PC-9 (cell line): ENCODE data around the gene CEACAM21. TPM values are rescaled to one million over a fixed set of nuclear protein-coding genes. Genes with fewer than 3 reads are reported as not detected.

Experiments
- BruUV-seq: library from RNA; stranded (reverse); fragments of 400-500 nt; replicated peaks from 2 replicates; lab custom pipeline; 2021; lab: Mats Ljungman, UMichigan
- CTCF ChIA-PET: fragments of 300-600 bp; sonication (Branson Sonifier 250); formaldehyde crosslinking; loops from one replicate; lab custom pipeline; 2022; ENCODE audit warnings: antibody characterized with exemption; lab: Charles Lee
- POLR2A ChIA-PET: fragments of 300-600 bp; sonication (Branson Sonifier 250); formaldehyde crosslinking; loops from one replicate; lab custom pipeline; 2022; ENCODE audit warnings: antibody characterized with exemption; ENCODE audit not compliant: unreplicated experiment; lab: Charles Lee
- DNase-seq, 2 experiments: peaks; one replicate each; pipeline versions ENCODE4 v3.0.0 to v3.0.0-alpha.2; 2015 to 2022; ENCODE audit warnings: mixed read lengths in 1 of 2
- H2AFZ ChIP-seq: fragments of 200-600 bp; sonication (generic); 2 replicates; pipeline ENCODE4 v1.8.1; 2017; ENCODE audit warnings: antibody characterized with exemption
- H3F3A ChIP-seq: fragments of 200-600 bp; sonication (generic); 2 replicates; pipeline ENCODE4 v1.8.1; 2017; ENCODE audit warnings: antibody characterized with exemption, mild to moderate bottlenecking, low read depth; ENCODE audit not compliant: insufficient read depth
- H3K27ac ChIP-seq: fragments of 200-600 bp; sonication (generic); 2 replicates; pipeline ENCODE4 v1.6.1; 2016; ENCODE audit warnings: mixed run types
- H3K27me3 ChIP-seq: fragments of 200-600 bp; sonication (generic); 2 replicates; pipeline ENCODE4 v1.6.1; 2016; ENCODE audit warnings: low read depth, mixed run types; ENCODE audit not compliant: insufficient read depth
- H3K36me3 ChIP-seq: fragments of 200-600 bp; sonication (generic); 2 replicates; pipeline ENCODE4 v1.6.1; 2016; ENCODE audit warnings: low read depth, mixed run types
- H3K4me1 ChIP-seq: fragments of 200-600 bp; sonication (generic); replicated peaks from 2 replicates; pipeline ENCODE4 v1.6.1; 2016; ENCODE audit warnings: mixed run types; ENCODE audit not compliant: insufficient read depth
- H3K4me2 ChIP-seq: fragments of 200-600 bp; sonication (generic); 2 replicates; pipeline ENCODE4 v1.6.1; 2017; ENCODE audit warnings: mixed run types
- H3K4me3 ChIP-seq: fragments of 200-600 bp; sonication (generic); 2 replicates; pipeline ENCODE4 v1.6.1; 2016; ENCODE audit warnings: mixed run types
- H3K79me2 ChIP-seq: fragments of 200-600 bp; sonication (generic); 2 replicates; pipeline ENCODE4 v1.6.1; 2017; ENCODE audit warnings: low read depth, mixed run types
- H3K9me2 ChIP-seq: fragments of 200-600 bp; sonication (generic); 2 replicates; pipeline ENCODE4 v1.8.1; 2017; ENCODE audit warnings: mild to moderate bottlenecking; ENCODE audit not compliant: insufficient read depth
- H3K9me3 ChIP-seq: fragments of 200-600 bp; sonication (generic); 2 replicates; pipeline ENCODE4 v1.8.1; 2016; ENCODE audit warnings: low read depth; ENCODE audit not compliant: insufficient read depth
- H4K20me1 ChIP-seq: fragments of 200-600 bp; sonication (generic); 2 replicates; pipeline ENCODE4 v1.8.1; 2017; ENCODE audit not compliant: insufficient read depth
- EZH2 ChIP-seq: fragments of 200-600 bp; sonication (generic); IDR thresholded peaks from 2 replicates; pipeline ENCODE4 v1.8.0; 2017; ENCODE audit warnings: antibody characterized with exemption, low read depth
- intact Hi-C: fragments of 100-400 bp; cut with micrococcal nuclease; formaldehyde crosslinking; loops from one replicate; pipeline ENCODE4 v1.10.0; 2022; ENCODE audit not compliant: unreplicated experiment
- total RNA-seq: library from RNA; stranded (reverse); gene quantifications from 2 replicates; pipeline ENCODE4 v1.2.3, GENCODE V29; 2021
- TF ChIP-seq, protein P1 (sequence below): fragments of 200-600 bp; sonication (generic); conservative IDR thresholded peaks from 2 replicates; pipeline ENCODE4 v1.6.1; 2017; ENCODE audit warnings: mixed run types, antibody characterized with exemption, mild to moderate bottlenecking, moderate library complexity

The CEACAM21 gene
- total RNA-seq, 1 experiment from 2014 or later: not detected

DNA sequence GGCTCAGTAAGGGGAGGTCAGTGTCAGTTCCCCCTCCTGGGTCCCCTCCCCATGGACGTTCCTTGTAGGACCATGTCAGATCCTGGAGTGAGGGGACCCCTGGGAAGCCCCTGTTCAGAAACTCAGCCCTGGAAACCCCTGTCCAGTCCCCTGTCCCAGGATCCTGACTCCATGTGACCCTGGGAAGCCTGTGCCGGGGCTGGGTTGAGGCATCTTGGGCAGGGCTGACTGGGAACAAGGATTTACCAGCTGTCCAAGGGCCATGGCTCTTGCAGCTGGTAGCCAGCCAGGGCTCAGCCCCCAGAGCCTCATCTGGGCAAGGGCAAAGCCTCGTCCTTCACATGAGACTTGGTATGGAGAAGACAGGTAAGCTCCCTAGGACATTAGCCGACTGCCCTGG, 25.8 kb downstream of the CEACAM21 start:
- CTCF ChIA-PET: no interaction called here
- Histone ChIP-seq H3K27me3 (peaks cover 59% of the 10 kb centered on the region), H3K79me2 (no peaks in the 10 kb centered on the region), H2AFZ (no peak overlapping the region), H3K9me3 (no peaks in the 10 kb centered on the region), H3K36me3 (no peaks in the 10 kb centered on the region), H3F3A (no peaks in the 10 kb centered on the region), H3K4me3 (no peak overlapping the region), H3K4me1 (no peaks in the 10 kb centered on the region), H3K27ac (no peak overlapping the region), H3K4me2 (no peak overlapping the region), H4K20me1 (no peaks in the 10 kb centered on the region), H3K9me2 (no peaks in the 10 kb centered on the region)
- no peak for DNase-seq
- POLR2A ChIA-PET: no interaction called here
- intact Hi-C loops: no loop called here
- BruUV-seq: no TSS peak
- TF ChIP-seq EZH2: no peak
- TF ChIP-seq, protein P1, sequence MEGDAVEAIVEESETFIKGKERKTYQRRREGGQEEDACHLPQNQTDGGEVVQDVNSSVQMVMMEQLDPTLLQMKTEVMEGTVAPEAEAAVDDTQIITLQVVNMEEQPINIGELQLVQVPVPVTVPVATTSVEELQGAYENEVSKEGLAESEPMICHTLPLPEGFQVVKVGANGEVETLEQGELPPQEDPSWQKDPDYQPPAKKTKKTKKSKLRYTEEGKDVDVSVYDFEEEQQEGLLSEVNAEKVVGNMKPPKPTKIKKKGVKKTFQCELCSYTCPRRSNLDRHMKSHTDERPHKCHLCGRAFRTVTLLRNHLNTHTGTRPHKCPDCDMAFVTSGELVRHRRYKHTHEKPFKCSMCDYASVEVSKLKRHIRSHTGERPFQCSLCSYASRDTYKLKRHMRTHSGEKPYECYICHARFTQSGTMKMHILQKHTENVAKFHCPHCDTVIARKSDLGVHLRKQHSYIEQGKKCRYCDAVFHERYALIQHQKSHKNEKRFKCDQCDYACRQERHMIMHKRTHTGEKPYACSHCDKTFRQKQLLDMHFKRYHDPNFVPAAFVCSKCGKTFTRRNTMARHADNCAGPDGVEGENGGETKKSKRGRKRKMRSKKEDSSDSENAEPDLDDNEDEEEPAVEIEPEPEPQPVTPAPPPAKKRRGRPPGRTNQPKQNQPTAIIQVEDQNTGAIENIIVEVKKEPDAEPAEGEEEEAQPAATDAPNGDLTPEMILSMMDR: no peak

DNA sequence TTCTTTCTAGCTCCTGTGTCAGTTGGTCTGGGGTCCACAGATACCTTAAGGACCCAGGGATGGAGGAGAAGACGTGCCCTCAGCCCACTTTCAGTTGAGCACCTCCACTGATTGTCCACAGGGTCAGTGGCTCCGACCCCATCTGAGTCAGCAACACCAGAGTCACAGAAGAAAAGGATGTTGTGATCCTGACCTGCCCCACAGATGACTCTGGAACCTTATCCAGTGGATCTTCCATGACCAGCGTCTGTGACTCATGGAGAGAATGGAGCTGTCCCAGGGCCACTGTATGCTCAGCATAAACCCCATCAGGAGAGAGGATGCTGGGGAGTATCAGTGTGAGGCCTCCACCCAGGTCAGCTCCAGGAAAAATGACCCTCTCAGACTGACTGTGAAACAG, 28.9 kb downstream of the CEACAM21 start:
- no peak overlapping the region for H3K4me3 ChIP-seq
- ChIA-PET POLR2A (no interaction called here), CTCF (interaction anchor here (0.6 kb wide), 1 partner anchor 199 kb away, joined by 7 read pairs; no protein-coding TSS in a partner anchor)
- H3K36me3 ChIP-seq: no peaks in the 10 kb centered on the region
- intact Hi-C loops: no loop called here
- DNase-seq: no peak
- no peaks in the 10 kb centered on the region for H3K79me2 ChIP-seq
- no peaks in the 10 kb centered on the region for H4K20me1 ChIP-seq
- no TSS peak for BruUV-seq
- H3K27me3 ChIP-seq: peaks cover 84% of the 10 kb centered on the region
- no peaks in the 10 kb centered on the region for H3K9me2 ChIP-seq
- no peak overlapping the region for H3K27ac ChIP-seq
- H3K4me2 ChIP-seq: no peak overlapping the region
- TF ChIP-seq, protein P1: no peak
- TF ChIP-seq EZH2: no peak
- H3K9me3 ChIP-seq: no peaks in the 10 kb centered on the region
- H3K4me1 ChIP-seq: no peaks in the 10 kb centered on the region
- no peak overlapping the region for H2AFZ ChIP-seq
- H3F3A ChIP-seq: no peaks in the 10 kb centered on the region

DNA sequence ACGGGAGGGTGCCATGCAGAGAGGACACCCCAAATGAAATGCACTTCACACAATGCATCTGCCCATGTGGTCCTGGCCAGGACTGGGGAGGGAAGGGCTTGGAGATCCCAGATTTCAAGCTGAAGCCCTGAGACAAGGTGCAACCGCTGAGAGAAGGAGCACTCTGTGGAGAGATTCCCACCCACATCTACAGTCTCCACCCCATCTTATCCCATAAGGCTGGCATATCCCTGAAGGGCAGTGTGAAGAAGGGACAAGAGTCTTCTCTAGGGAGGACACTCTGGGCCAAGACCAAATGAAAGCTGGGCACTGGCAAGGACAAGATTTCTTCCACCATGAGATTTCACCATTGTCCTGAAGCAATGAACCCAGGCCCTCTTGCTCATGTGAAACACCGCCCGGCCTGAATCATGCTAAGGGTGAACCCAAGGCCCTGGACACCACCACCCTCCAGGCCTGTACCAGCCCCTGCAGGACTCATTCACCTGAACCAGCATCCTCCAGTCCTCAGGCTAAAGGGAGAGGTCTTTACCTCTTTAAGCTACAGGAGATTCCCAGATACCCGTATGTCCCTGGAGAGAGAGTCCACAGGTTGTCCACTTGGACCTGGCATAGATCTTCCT, 30.4 kb downstream of the CEACAM21 start:
- Histone ChIP-seq H3K4me1 (no peaks in the 10 kb centered on the region), H3K4me3 (no peak overlapping the region), H3K9me3 (no peaks in the 10 kb centered on the region), H3F3A (no peaks in the 10 kb centered on the region), H3K27ac (no peak overlapping the region), H4K20me1 (no peaks in the 10 kb centered on the region), H2AFZ (no peak overlapping the region), H3K4me2 (no peak overlapping the region), H3K36me3 (no peaks in the 10 kb centered on the region), H3K9me2 (no peaks in the 10 kb centered on the region), H3K27me3 (peaks cover 90% of the 10 kb centered on the region), H3K79me2 (no peaks in the 10 kb centered on the region)
- ChIA-PET POLR2A (no interaction called here), CTCF (no interaction called here)
- intact Hi-C loops: no loop called here
- DNase-seq: no peak
- no TSS peak for BruUV-seq
- TF ChIP-seq, protein P1: no peak
- no peak for TF ChIP-seq EZH2
